Uterus (tissue), 4 donors: Measurements from ENCODE around the gene C1orf141. TPM values are rescaled to one million over a fixed set of nuclear protein-coding genes. Genes with fewer than 3 reads are reported as not detected.
"Not testable (repeated sequence)": the region's sequence is repeated elsewhere in the genome, so short reads cannot be mapped to it uniquely, and the experiment has no call there.

Experiments
- DNase-seq, 2 donors: peaks; one replicate each; pipeline ENCODE4 v3.0.0-alpha.2; 2019 to 2020
- H3K27ac ChIP-seq, 2 donors: fragments of 200-600 bp; sonication (generic); 1 replicate in 1 of 2; 2 replicates in 1 of 2; pipeline ENCODE4 v1.5.1; 2016 to 2018
- H3K27me3 ChIP-seq, 2 donors: fragments of 200-600 bp; sonication (generic); one replicate each; pipeline ENCODE4 v1.5.1; 2018 to 2019; ENCODE audit warnings: control low read depth in 1 of 2
- H3K36me3 ChIP-seq, 2 donors: fragments of 200-600 bp; sonication (generic); one replicate each; pipeline ENCODE4 v1.5.1; 2019; ENCODE audit warnings: control low read depth in 1 of 2
- H3K4me1 ChIP-seq, 2 donors: fragments of 200-600 bp; sonication (generic); one replicate each; pipeline ENCODE4 v1.5.1; 2018 to 2019; ENCODE audit warnings: control low read depth in 1 of 2
- H3K4me3 ChIP-seq, 2 donors: fragments of 200-600 bp; sonication (generic); 1 replicate in 1 of 2; 2 replicates in 1 of 2; pipeline ENCODE4 v1.5.1; 2018 to 2019; ENCODE audit warnings: mild to moderate bottlenecking in 1 of 2
- H3K9me3 ChIP-seq, 2 donors: fragments of 200-600 bp; sonication (generic); one replicate each; pipeline ENCODE4 v1.5.1; 2019; ENCODE audit warnings: control low read depth in 1 of 2
- CTCF ChIP-seq, 4 experiments: fragments of 200-600 bp in 2 of 4; fragments of 450-650 bp in 2 of 4; sonication (generic) in 2 of 4; IDR thresholded peaks; one replicate each; pipeline ENCODE4 v1.5.1; 2016 to 2019; ENCODE audit warnings: antibody characterized with exemption in 4 of 4, mild to moderate bottlenecking in 2 of 4, moderate library complexity in 1 of 4
- POLR2A ChIP-seq, 2 donors: fragments of 450-650 bp; IDR thresholded peaks; one replicate each; pipeline ENCODE4 v1.6.1; 2016; ENCODE audit warnings: antibody characterized with exemption in 2 of 2, mild to moderate bottlenecking in 1 of 2, moderate library complexity in 1 of 2
- intact Hi-C: fragments of 100-400 bp; cut with DNase I; formaldehyde crosslinking; loops from one replicate; pipeline ENCODE4 v1.15.1; 2023; ENCODE audit warnings: low total_unique reads
- total RNA-seq, 4 donors: library from RNA; depleted of rRNA in 3 of 4; stranded (reverse); fragments of >200 nt in 3 of 4; gene quantifications; one replicate each; pipeline versions ENCODE4 v1.1.0 to v1.2.4, GENCODE V29; 2014 to 2023
- donor health status: DM: yes; HTN: yes; CAD: no.

The C1orf141 gene
- total RNA-seq, 4 donors from 2014 or later: not detected

- H3K36me3 ChIP-seq: no peaks in the 10 kb centered on the region
- H3K4me1 ChIP-seq: no peaks in the 10 kb centered on the region
- no peak overlapping the region for H3K27ac ChIP-seq
- no peaks in the 10 kb centered on the region for H3K9me3 ChIP-seq
- DNase-seq: no peak
- TF ChIP-seq CTCF (IDR thresholded peaks at IDR 0.05) (no peak), POLR2A (IDR thresholded peaks at IDR 0.05) (no peak)
- intact Hi-C loops: no loop called here
- no peaks in the 10 kb centered on the region for H3K27me3 ChIP-seq
- no peak overlapping the region for H3K4me3 ChIP-seq
Observed at GRCh38 chr1:67084765-67085318, 49.9 kb downstream of the C1orf141 start.

- Histone ChIP-seq H3K27ac (no peak overlapping the region), H3K36me3 (no peaks in the 10 kb centered on the region), H3K4me1 (no peaks in the 10 kb centered on the region), H3K27me3 (no peaks in the 10 kb centered on the region), H3K4me3 (no peak overlapping the region), H3K9me3 (no peaks in the 10 kb centered on the region)
- TF ChIP-seq CTCF (IDR thresholded peaks at IDR 0.05) (no peak), POLR2A (IDR thresholded peaks at IDR 0.05) (no peak)
- DNase-seq: no peak
- intact Hi-C loops: no loop called here
Observed at GRCh38 chr1:67078291-67078690, 56.5 kb downstream of the C1orf141 start.

GRCh38 chr1:67077593-67077992, 57.2 kb downstream of the C1orf141 start:
- Histone ChIP-seq H3K27me3 (no peaks in the 10 kb centered on the region), H3K27ac (no peak overlapping the region), H3K9me3 (no peaks in the 10 kb centered on the region), H3K4me1 (no peaks in the 10 kb centered on the region), H3K36me3 (no peaks in the 10 kb centered on the region), H3K4me3 (no peak overlapping the region)
- DNase-seq: no peak
- intact Hi-C loops: no loop called here
- TF ChIP-seq POLR2A (IDR thresholded peaks at IDR 0.05): no peak
- no peak for TF ChIP-seq CTCF (IDR thresholded peaks at IDR 0.05)

- intact Hi-C loops: no loop called here
- no peaks in the 10 kb centered on the region for H3K9me3 ChIP-seq
- no peak overlapping the region for H3K27ac ChIP-seq
- no peaks in the 10 kb centered on the region for H3K27me3 ChIP-seq
- no peaks in the 10 kb centered on the region for H3K36me3 ChIP-seq
- TF ChIP-seq CTCF (IDR thresholded peaks at IDR 0.05): no peak
- H3K4me3 ChIP-seq: no peak overlapping the region
- H3K4me1 ChIP-seq: no peaks in the 10 kb centered on the region
- no peak for DNase-seq
Observed at GRCh38 chr1:67072749-67073148, 62.0 kb downstream of the C1orf141 start.

- intact Hi-C loops, H3K27ac ChIP-seq, H3K36me3 ChIP-seq, H3K27me3 ChIP-seq, DNase-seq, H3K9me3 ChIP-seq, H3K4me1 ChIP-seq, H3K4me3 ChIP-seq: not testable (repeated sequence)
Observed at GRCh38 chr1:67067655-67068054, 67.1 kb downstream of the C1orf141 start.

- DNase-seq: no peak
- TF ChIP-seq POLR2A (IDR thresholded peaks at IDR 0.05): no peak
- TF ChIP-seq CTCF (IDR thresholded peaks at IDR 0.05): no peak
- no peaks in the 10 kb centered on the region for H3K9me3 ChIP-seq
- no peak overlapping the region for H3K27ac ChIP-seq
- no peaks in the 10 kb centered on the region for H3K4me1 ChIP-seq
- intact Hi-C loops: no loop called here
- no peak overlapping the region for H3K4me3 ChIP-seq
- no peaks in the 10 kb centered on the region for H3K36me3 ChIP-seq
- no peaks in the 10 kb centered on the region for H3K27me3 ChIP-seq
Observed at GRCh38 chr1:67062412-67062811, 72.4 kb downstream of the C1orf141 start.
